ENCODE data around the gene CDC7.

GRCh38 chr1:91513160-91513559, 12.5 kb downstream of the CDC7 start:
- TF ChIP-seq POLR2AphosphoS5 (IDR thresholded peaks at IDR 0.05; ENCODE audit: borderline replicate concordance, low read depth, low read length), result no peak
- TF ChIP-seq EZH2 (IDR thresholded peaks at IDR 0.05), result no peak
